ENCODE results near the gene ZNF778.
"Not testable (repeated sequence)": the region's sequence is repeated elsewhere in the genome, so short reads cannot be mapped to it uniquely, and the experiment has no call there.

The ZNF778 gene

DNA sequence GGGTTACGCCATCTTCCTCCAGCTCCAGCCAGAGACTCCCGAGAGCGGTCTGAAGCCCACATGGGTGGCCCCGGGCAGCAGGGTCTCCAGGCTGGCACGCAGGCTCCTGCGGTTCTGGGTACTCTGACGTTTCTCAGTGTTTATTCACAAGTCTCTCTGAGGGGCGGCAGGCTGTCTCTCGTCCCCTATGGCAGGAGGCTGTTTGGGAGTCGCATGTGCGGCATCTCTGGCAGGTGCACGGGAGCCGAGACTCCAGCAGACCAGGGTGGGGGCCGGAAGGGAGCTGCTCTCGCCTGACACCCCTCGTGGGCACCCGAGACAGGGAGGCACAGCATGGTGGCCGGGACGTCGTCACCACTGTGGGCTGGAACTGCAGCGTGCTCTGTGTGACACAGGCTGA lies 48.1 kb downstream of the ZNF778 start:
- Histone ChIP-seq H3K9me3 (peaks cover 0 to 15% (median 0%) of the 10 kb centered on the region in 3 donors), H3K36me3 (peaks cover 40 to 52% (median 47%) of the 10 kb centered on the region in 3 donors), H3K27me3 (no peaks in the 10 kb centered on the region), H3K4me3 (no peak overlapping the region), H3K27ac (no peak overlapping the region), H3K4me1 (no peaks in the 10 kb centered on the region)
- DNase-seq: no peak
- TF ChIP-seq, protein P1, sequence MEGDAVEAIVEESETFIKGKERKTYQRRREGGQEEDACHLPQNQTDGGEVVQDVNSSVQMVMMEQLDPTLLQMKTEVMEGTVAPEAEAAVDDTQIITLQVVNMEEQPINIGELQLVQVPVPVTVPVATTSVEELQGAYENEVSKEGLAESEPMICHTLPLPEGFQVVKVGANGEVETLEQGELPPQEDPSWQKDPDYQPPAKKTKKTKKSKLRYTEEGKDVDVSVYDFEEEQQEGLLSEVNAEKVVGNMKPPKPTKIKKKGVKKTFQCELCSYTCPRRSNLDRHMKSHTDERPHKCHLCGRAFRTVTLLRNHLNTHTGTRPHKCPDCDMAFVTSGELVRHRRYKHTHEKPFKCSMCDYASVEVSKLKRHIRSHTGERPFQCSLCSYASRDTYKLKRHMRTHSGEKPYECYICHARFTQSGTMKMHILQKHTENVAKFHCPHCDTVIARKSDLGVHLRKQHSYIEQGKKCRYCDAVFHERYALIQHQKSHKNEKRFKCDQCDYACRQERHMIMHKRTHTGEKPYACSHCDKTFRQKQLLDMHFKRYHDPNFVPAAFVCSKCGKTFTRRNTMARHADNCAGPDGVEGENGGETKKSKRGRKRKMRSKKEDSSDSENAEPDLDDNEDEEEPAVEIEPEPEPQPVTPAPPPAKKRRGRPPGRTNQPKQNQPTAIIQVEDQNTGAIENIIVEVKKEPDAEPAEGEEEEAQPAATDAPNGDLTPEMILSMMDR (IDR thresholded peaks at IDR 0.05): no peak
- intact Hi-C loops (cut with DNase I; ENCODE audit: low total_unique reads): no loop called here

DNA sequence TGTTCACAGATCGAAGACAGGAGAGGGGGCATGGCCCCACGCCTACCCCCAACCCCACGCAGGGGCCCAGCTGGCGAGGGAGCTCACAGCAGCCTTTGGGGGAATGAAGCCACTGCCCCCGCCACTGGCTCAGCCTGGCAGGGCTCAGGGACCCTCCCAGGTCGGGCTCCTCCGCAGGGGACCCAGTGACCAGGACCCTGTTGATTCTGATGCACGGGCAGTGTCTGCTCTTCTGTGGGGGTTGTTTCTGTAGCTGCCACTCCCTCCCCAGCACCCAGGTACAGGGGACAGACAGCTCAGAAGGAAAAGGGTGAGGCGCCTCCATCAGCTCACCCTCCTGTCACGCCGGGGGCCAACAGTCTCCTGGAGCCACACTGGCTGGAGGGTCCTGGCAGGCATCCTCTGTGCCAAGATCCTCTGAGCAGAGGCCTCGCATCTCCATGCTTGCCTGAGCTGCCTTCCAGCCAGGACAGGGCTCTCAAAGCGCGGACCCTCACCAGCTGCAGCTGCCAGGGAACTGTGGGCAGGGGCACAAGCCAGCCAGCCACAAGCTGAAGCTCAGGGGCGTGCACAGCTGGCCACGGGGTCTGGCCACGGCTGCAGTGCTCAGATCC lies 49.1 kb downstream of the ZNF778 start:
- H3K36me3 ChIP-seq: peaks cover 43 to 62% (median 57%) of the 10 kb centered on the region in 3 donors
- TF ChIP-seq, protein P1 (IDR thresholded peaks at IDR 0.05): no peak
- intact Hi-C loops (cut with DNase I; ENCODE audit: low total_unique reads): no loop called here
- H3K4me3 ChIP-seq: no peak overlapping the region
- H3K9me3 ChIP-seq: peaks cover 0 to 15% (median 0%) of the 10 kb centered on the region in 3 donors
- DNase-seq: no peak
- no peaks in the 10 kb centered on the region for H3K27me3 ChIP-seq
- H3K4me1 ChIP-seq: no peaks in the 10 kb centered on the region
- H3K27ac ChIP-seq: no peak overlapping the region

DNA sequence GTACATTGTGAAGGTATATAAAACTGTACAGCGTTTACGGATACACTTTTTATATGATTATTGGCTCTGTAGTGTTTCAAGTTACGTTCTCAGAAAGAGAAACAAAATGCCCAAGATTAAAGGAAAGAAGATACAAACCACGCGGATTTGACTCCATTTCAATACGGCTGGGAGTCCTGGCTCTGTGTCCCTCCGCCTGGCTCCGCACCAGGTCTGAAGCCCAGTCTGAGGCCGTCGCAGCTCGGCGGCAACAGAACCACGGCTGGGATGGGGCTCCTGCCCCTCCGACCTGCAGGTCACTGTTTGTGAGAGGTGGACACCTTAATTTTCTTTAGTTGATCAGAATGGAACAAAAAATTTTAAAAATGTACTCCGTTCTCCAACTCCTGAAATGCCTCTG lies 50.2 kb downstream of the ZNF778 start:
- H3K4me3 ChIP-seq; H3K9me3 ChIP-seq; H3K27ac ChIP-seq; H3K4me1 ChIP-seq; H3K27me3 ChIP-seq; DNase-seq; intact Hi-C loops (cut with DNase I; ENCODE audit: low total_unique reads): not testable (repeated sequence)
- peaks cover 52 to 73% (median 67%) of the 10 kb centered on the region in 3 donors for H3K36me3 ChIP-seq

DNA sequence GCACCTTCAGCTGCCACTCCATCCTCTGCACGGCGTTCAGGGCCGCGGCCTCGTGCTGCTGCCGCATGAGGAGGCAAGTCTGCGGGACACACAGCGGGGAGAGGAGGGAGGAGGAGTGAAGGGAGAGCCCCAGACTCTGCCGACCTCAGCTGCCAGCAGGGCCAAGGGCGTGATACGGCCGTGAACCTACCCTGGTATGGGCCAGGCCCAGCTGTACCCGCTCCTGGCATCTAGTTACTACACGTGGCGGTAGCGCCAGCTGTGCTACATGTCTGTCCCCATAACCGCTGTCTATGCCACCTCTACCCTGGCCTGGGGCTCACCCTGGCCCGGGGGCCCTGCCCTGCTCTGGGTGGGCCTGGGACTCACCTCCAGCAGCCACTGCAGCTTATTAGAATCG lies 51.1 kb downstream of the ZNF778 start:
- Histone ChIP-seq H3K36me3 (peaks cover 61 to 81% (median 75%) of the 10 kb centered on the region in 3 donors), H3K9me3 (no peaks in the 10 kb centered on the region), H3K27me3 (no peaks in the 10 kb centered on the region), H3K4me1 (no peaks in the 10 kb centered on the region), H3K27ac (no peak overlapping the region), H3K4me3 (no peak overlapping the region)
- intact Hi-C loops (cut with DNase I; ENCODE audit: low total_unique reads): no loop called here
- TF ChIP-seq, protein P1 (IDR thresholded peaks at IDR 0.05): no peak
- DNase-seq: peak in 1 of 2 donors; percentile 61

DNA sequence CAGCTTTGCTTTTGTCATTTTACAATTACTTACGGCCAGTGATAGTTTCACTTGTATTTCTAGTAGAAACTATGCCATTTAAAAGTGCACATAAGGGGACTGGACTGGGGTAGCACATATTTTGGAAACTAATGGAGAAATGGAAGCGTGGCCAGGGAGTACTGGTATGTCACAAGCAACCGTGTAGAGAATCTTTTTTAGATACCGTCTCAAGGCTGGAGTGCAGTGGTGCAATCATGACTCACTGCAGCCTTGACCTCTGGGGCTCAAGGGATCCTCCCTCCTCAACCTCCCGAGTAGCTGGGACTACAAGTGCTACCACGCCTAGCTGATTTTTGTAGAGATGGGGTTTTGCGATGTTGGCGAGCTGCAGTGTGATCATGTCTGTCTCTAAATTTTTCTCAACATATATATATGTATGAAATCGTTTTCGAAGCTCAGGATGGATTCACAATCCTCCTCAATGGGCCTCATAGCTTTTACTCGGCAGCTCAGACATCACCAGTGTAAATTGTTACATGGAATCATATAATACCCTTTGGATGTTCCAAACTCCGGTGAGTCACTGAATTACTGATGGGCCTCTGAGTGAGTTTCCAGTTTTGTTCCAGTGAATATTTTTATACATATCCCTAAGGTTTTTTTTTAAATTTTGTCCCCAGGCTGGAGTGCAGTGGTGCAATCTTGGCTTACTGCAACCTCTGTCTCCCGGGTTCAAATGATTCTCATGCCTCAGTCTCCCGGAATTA lies 51.7 kb downstream of the ZNF778 start:
- Histone ChIP-seq H3K9me3 (no peaks in the 10 kb centered on the region), H3K4me1 (no peaks in the 10 kb centered on the region), H3K4me3 (no peak overlapping the region), H3K27me3 (no peaks in the 10 kb centered on the region), H3K36me3 (peaks cover 66 to 87% (median 81%) of the 10 kb centered on the region in 3 donors), H3K27ac (no peak overlapping the region)
- DNase-seq: peak; percentile 60 to 64
- TF ChIP-seq, protein P1 (IDR thresholded peaks at IDR 0.05): no peak
- intact Hi-C loops (cut with DNase I; ENCODE audit: low total_unique reads): no loop called here
